Brain microvascular endothelial cell (primary cell): ENCODE measurements around the gene ZDHHC11.
"Not testable (repeated sequence)": the region's sequence is repeated elsewhere in the genome, so short reads cannot be mapped to it uniquely, and the experiment has no call there.

ENCODE experiments used
- DNase-seq: peaks from one replicate; pipeline ENCODE4 v3.0.0-alpha.2; 2020
- H3K27ac ChIP-seq: fragments of 250-450 bp; sonication (Bioruptor Pico); 2 replicates; pipeline ENCODE4 v1.5.1; 2020; ENCODE audit warnings: mild to moderate bottlenecking, moderate library complexity
- H3K27me3 ChIP-seq: fragments of 250-450 bp; sonication (Bioruptor Pico); replicated peaks from 2 replicates; pipeline ENCODE4 v1.5.1; 2020; ENCODE audit warnings: mild to moderate bottlenecking
- H3K36me3 ChIP-seq: fragments of 250-450 bp; sonication (Bioruptor Pico); replicated peaks from 2 replicates; pipeline ENCODE4 v1.5.1; 2020; ENCODE audit warnings: mild to moderate bottlenecking
- H3K4me3 ChIP-seq: 2 replicates; pipeline ENCODE4 v1.5.1; 2011; ENCODE audit warnings: low read depth, mild to moderate bottlenecking, control low read depth, low read length, moderate library complexity
- CTCF ChIP-seq: IDR thresholded peaks from 2 replicates; pipeline ENCODE4 v1.5.1; 2011; ENCODE audit warnings: low read depth, mild to moderate bottlenecking, moderate library complexity, low read length, control low read depth, inconsistent platforms; ENCODE audit errors: missing control alignments
- in situ Hi-C: cut with HindIII; loops from 2 replicates; pipeline ENCODE4 v1.10.0; 2017; ENCODE audit warnings: low sequenced_read_pairs, low pct_ligation_motif_present

ZDHHC11 gene

GRCh38 chr5:854217-854616 is 3.4 kb upstream of the ZDHHC11 start:
- in situ Hi-C loops: no loop called here
- no peak overlapping the region for H3K27ac ChIP-seq
- no peak for TF ChIP-seq CTCF
- H3K36me3 ChIP-seq: no peaks in the 10 kb centered on the region
- H3K27me3 ChIP-seq: peaks cover 9% of the 10 kb centered on the region
- H3K4me3 ChIP-seq: no peak overlapping the region
- DNase-seq: no peak

- H3K27me3 ChIP-seq, DNase-seq, in situ Hi-C loops, H3K36me3 ChIP-seq, H3K4me3 ChIP-seq, H3K27ac ChIP-seq: not testable (repeated sequence)
These were observed 2.8 kb upstream of the ZDHHC11 start for GRCh38 chr5:853416-854090.

- peaks cover 9% of the 10 kb centered on the region for H3K27me3 ChIP-seq
- no peak overlapping the region for H3K27ac ChIP-seq
- TF ChIP-seq CTCF: no peak
- in situ Hi-C loops: no loop called here
- no peaks in the 10 kb centered on the region for H3K36me3 ChIP-seq
- DNase-seq: no peak
- no peak overlapping the region for H3K4me3 ChIP-seq
These were observed 1.9 kb upstream of the ZDHHC11 start for GRCh38 chr5:852431-853401.

- H3K27me3 ChIP-seq: peaks cover 9% of the 10 kb centered on the region
- in situ Hi-C loops: no loop called here
- H3K4me3 ChIP-seq: no peak overlapping the region
- TF ChIP-seq CTCF: no peak
- H3K36me3 ChIP-seq: no peaks in the 10 kb centered on the region
- no peak overlapping the region for H3K27ac ChIP-seq
- no peak for DNase-seq
These were observed 1.2 kb upstream of the ZDHHC11 start for GRCh38 chr5:852018-852417.

GRCh38 chr5:851553-851952 is 767 bp upstream of the ZDHHC11 start:
- peaks cover 9% of the 10 kb centered on the region for H3K27me3 ChIP-seq
- H3K4me3 ChIP-seq: no peak overlapping the region
- in situ Hi-C loops: no loop called here
- no peak for DNase-seq
- TF ChIP-seq CTCF: no peak
- H3K36me3 ChIP-seq: no peaks in the 10 kb centered on the region
- H3K27ac ChIP-seq: no peak overlapping the region

GRCh38 chr5:851076-851475 is 290 bp upstream of the ZDHHC11 start:
- no peak overlapping the region for H3K27ac ChIP-seq
- DNase-seq: no peak
- in situ Hi-C loops: no loop called here
- no peak for TF ChIP-seq CTCF
- H3K27me3 ChIP-seq: peaks cover 9% of the 10 kb centered on the region
- no peaks in the 10 kb centered on the region for H3K36me3 ChIP-seq
- H3K4me3 ChIP-seq: no peak overlapping the region
